ENCODE results near the gene SELL. TPM values are rescaled to one million over a fixed set of nuclear protein-coding genes. Genes with fewer than 3 reads are reported as not detected.
A peak's percentile ranks its signal among the peaks of the same experiment; 100 is the strongest.
"Not testable (repeated sequence)": the region's sequence is repeated elsewhere in the genome, so short reads cannot be mapped to it uniquely, and the experiment has no call there.

The SELL gene
- total RNA-seq, 3 donors from 2014 or later: 0.78 to 2.5 (median 0.92) TPM

DNA sequence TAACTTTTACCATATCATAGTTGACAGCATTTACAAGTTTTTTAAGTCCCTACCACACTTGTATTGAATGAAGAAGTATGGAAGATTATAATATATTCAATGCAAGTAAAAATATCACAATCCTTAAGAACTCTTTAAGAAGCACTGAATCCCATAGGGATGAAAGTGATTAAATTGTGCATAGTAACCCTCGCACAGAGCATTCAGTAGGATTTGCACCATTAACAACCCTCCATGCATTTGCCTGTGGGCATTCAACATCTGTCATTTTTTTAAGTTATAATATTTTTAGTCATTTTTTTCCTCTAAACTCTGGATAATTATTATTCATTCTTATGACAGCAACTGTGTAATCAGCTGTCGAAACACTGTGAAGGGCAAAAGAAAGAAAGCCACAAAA, 12.3 kb upstream of the SELL start:
- Histone ChIP-seq H3K4me1 (ENCODE audit: low read depth) (peaks cover 4% of the 10 kb centered on the region), H3K4me3 (no peak overlapping the region), H3K36me3 (ENCODE audit: low read depth) (no peaks in the 10 kb centered on the region), H3K9me3 (no peaks in the 10 kb centered on the region)
- ATAC-seq (no peak), DNase-seq (no peak)
- intact Hi-C loops (cut with DNase I, micrococcal nuclease): no loop called here
- TF ChIP-seq, protein P1, sequence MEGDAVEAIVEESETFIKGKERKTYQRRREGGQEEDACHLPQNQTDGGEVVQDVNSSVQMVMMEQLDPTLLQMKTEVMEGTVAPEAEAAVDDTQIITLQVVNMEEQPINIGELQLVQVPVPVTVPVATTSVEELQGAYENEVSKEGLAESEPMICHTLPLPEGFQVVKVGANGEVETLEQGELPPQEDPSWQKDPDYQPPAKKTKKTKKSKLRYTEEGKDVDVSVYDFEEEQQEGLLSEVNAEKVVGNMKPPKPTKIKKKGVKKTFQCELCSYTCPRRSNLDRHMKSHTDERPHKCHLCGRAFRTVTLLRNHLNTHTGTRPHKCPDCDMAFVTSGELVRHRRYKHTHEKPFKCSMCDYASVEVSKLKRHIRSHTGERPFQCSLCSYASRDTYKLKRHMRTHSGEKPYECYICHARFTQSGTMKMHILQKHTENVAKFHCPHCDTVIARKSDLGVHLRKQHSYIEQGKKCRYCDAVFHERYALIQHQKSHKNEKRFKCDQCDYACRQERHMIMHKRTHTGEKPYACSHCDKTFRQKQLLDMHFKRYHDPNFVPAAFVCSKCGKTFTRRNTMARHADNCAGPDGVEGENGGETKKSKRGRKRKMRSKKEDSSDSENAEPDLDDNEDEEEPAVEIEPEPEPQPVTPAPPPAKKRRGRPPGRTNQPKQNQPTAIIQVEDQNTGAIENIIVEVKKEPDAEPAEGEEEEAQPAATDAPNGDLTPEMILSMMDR (IDR thresholded peaks at IDR 0.05): no peak

DNA sequence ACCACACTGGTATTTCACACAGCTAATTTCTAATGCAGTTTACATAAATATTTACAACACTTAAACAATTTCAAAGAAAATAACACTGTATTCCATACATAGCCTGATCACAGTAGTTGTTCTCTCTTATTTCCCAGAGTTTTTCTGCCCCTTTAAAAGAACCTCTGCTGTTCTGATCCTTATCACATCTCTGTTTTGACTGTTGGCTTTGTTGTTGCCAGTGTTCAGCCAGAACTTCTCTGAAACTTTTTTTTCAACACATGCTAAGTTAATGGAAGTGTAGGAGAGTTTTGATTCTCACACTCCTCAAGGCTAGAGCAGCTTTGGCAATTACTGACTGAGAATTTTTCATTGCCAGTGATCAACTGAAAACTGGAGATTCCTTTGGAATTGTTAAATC, 11.4 kb upstream of the SELL start:
- Histone ChIP-seq H3K4me1 (ENCODE audit: low read depth) (peaks cover 4% of the 10 kb centered on the region), H3K4me3 (no peak overlapping the region), H3K36me3 (ENCODE audit: low read depth) (no peaks in the 10 kb centered on the region), H3K9me3 (no peaks in the 10 kb centered on the region)
- TF ChIP-seq, protein P1 (IDR thresholded peaks at IDR 0.05): no peak
- ATAC-seq: no peak
- no peak for DNase-seq
- intact Hi-C loops (cut with DNase I, micrococcal nuclease): no loop called here

DNA sequence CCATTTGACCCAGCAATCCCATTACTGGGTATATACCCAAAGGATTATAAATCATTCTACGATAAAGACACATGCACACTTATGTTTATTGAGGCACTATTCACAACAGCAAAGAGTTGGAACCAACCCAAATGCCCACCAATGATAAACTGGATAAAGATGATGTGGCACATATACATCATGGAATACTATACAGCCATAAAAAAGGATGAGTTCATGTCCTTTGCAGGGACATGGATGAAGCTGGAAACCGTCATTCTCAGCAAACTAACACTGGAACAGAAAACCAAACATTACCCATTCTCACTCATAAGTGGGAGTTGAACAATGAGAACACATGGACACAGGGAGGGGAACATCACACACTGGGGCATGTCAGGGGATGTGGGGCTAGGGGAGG, 3.7 kb upstream of the SELL start:
- H3K4me1 ChIP-seq (ENCODE audit: low read depth); ATAC-seq; H3K36me3 ChIP-seq (ENCODE audit: low read depth); H3K4me3 ChIP-seq; intact Hi-C loops (cut with DNase I, micrococcal nuclease); DNase-seq: not testable (repeated sequence)
- H3K9me3 ChIP-seq: peaks cover 11% of the 10 kb centered on the region

DNA sequence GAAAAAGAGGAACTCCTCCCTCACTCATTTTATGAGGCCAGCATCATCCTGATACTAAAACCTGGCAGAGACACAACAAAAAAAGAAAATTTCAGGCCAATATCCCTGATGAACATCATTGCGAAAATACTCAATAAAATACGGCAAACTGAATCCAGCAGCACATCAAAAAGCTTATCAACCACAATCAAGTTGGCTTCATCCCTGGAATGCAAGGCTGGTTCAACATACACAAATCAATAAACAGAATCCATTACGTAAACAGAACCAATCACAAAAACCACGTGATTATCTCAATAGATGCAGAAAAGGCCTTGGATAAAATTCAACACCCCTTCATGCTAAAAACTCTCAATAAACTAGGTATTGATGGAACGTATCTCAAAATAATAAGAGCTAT, 1.7 kb upstream of the SELL start:
- DNase-seq; H3K36me3 ChIP-seq (ENCODE audit: low read depth); H3K4me3 ChIP-seq; H3K4me1 ChIP-seq (ENCODE audit: low read depth); ATAC-seq: not testable (repeated sequence)
- intact Hi-C loops (cut with DNase I, micrococcal nuclease): loop anchor here in 1 of 2 donors (5.0 kb wide), 1 partner anchor 126 kb away; the partner anchor contains the start of gene F5
- peaks cover 11% of the 10 kb centered on the region for H3K9me3 ChIP-seq

DNA sequence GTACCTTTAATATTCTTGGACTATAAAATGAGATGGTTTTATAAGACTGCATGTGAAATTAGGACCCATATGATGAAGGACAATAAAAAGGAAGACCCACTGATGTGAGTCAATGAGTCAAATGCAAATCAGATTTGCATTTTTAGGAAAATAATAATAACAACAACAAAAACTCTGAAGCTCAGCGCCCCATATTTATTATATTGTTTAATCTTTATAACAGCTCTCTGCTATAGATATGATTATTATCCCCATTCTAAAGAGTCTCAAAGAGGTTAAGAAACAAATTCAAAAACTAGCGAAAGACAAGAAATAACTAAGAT, 850 bp upstream of the SELL start:
- intact Hi-C loops (cut with DNase I, micrococcal nuclease): loop anchor here in 1 of 2 donors (5.0 kb wide), 1 partner anchor 125 kb away; the partner anchor contains the start of gene F5
- H3K9me3 ChIP-seq: peaks cover 11% of the 10 kb centered on the region
- no peak overlapping the region for H3K4me3 ChIP-seq
- ATAC-seq (no peak), DNase-seq (no peak)
- TF ChIP-seq, protein P1 (IDR thresholded peaks at IDR 0.05): no peak
- H3K4me1 ChIP-seq (ENCODE audit: low read depth): no peaks in the 10 kb centered on the region
- H3K36me3 ChIP-seq (ENCODE audit: low read depth): no peaks in the 10 kb centered on the region

DNA sequence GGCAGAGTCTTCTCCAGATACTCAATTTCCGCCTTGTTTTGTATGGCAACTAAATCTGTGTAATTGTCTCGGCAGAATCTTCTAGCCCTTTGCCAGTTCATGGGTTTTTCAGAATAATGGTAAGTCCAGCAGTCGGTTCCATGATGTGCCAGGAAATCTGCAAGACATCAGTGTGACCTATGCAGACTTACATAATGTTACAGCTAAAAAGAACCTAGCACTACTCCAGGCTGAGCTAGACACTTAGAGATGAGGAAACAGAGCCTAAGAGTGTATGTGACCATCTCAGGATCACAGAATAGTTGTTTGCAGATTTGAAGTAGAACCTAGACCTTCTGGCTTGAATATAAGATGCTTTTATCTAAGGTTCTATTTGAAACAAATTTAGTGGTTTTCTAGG, 2.8 kb downstream of the SELL start:
- H3K9me3 ChIP-seq: peaks cover 9% of the 10 kb centered on the region
- H3K4me3 ChIP-seq: no peak overlapping the region
- intact Hi-C loops (cut with DNase I, micrococcal nuclease): no loop called here
- H3K36me3 ChIP-seq (ENCODE audit: low read depth): no peaks in the 10 kb centered on the region
- ATAC-seq (peak; percentile 19), DNase-seq (no peak)
- TF ChIP-seq, protein P1 (IDR thresholded peaks at IDR 0.05): no peak
- no peaks in the 10 kb centered on the region for H3K4me1 ChIP-seq (ENCODE audit: low read depth)

DNA sequence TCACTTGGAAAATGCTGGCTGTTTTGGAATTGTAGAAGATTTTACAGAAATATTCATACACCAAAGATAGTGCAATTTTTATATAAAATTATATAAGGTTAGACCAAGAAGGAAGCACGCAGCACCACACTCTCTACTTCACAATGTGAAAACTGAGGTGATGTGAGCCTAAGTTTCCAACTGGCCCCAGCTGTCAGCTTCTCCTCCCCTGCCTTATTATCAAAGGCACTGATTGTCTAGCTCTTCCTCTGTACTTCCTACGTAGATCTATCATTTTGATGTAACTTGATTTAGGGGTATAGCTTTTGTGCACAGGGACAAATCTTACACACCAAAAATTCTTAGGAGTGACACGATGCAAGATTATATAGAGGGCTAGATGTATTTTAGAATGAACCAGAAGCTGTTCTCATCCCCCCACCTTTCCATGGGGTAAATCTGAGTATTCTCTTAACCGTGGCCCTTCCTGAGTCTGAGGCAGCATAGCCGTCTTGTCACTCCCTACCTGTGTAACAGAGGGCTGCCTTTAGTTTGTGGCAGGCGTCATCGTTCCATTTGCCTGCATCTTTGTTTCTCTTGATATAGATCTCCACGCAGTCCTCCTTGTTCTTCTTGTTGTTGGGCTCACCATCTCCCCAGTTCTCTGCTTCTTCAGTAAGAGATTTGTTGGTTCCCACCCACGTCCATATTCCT, 3.4 kb downstream of the SELL start:
- TF ChIP-seq, protein P1 (IDR thresholded peaks at IDR 0.05): no peak
- intact Hi-C loops (cut with DNase I, micrococcal nuclease): no loop called here
- DNase-seq (no peak), ATAC-seq (no peak)
- no peaks in the 10 kb centered on the region for H3K36me3 ChIP-seq (ENCODE audit: low read depth)
- H3K4me1 ChIP-seq (ENCODE audit: low read depth): no peaks in the 10 kb centered on the region
- no peak overlapping the region for H3K4me3 ChIP-seq
- H3K9me3 ChIP-seq: peaks cover 4% of the 10 kb centered on the region
